Left lung (tissue), 10 donors: Measurements from ENCODE around the gene ARIH2. TPM values are rescaled to one million over a fixed set of nuclear protein-coding genes. Genes with fewer than 3 reads are reported as not detected.

ENCODE experiments used
- ATAC-seq: fragments of 200-7000 bp; cut with Tn5 transposase; one replicate; pipeline ENCODE4 v1.9.1; 2020; ENCODE audit warnings: moderate library complexity
- DNase-seq, 4 donors: peaks; one replicate each; pipeline ENCODE4 v3.0.0-alpha.2; 2013 to 2020
- H3K27ac ChIP-seq, 2 donors: fragments of 200-600 bp; sonication (generic) in 1 of 2; one replicate each; pipeline versions ENCODE4 v1.5.0 to v1.8.0; 2020 to 2021
- H3K27me3 ChIP-seq, 2 donors: fragments of 200-600 bp; sonication (generic) in 1 of 2; one replicate each; pipeline versions ENCODE4 v1.5.0 to v1.8.0; 2020 to 2021
- H3K36me3 ChIP-seq, 2 donors: fragments of 200-600 bp; sonication (generic) in 1 of 2; one replicate each; pipeline versions ENCODE4 v1.5.0 to v1.8.0; 2020 to 2021
- H3K4me1 ChIP-seq, 2 donors: fragments of 200-600 bp; one replicate each; pipeline ENCODE4 v1.8.0; 2021
- H3K4me3 ChIP-seq, 2 donors: fragments of 200-600 bp; sonication (generic) in 1 of 2; one replicate each; pipeline versions ENCODE4 v1.5.0 to v1.8.0; 2020 to 2021; ENCODE audit warnings: mild to moderate bottlenecking in 1 of 2
- H3K9me3 ChIP-seq, 2 donors: fragments of 200-600 bp; sonication (generic) in 1 of 2; one replicate each; pipeline versions ENCODE4 v1.5.0 to v1.8.0; 2020 to 2021
- CTCF ChIP-seq, 2 donors: fragments of 200-600 bp; sonication (generic) in 1 of 2; IDR thresholded peaks; one replicate each; pipeline versions ENCODE4 v1.5.0 to v1.8.0; 2021; ENCODE audit warnings: antibody characterized with exemption in 2 of 2
- intact Hi-C, 2 donors: fragments of 100-400 bp; cut with DNase I; formaldehyde crosslinking; loops; one replicate each; pipeline versions ENCODE4 v1.11.2 to v1.14.2; 2022
- polyA plus RNA-seq, 6 donors: library from polyadenylated mRNA; unstranded; fragments of 120-200 nt; gene quantifications; one replicate each; pipeline ENCODE4 v1.2.1, GENCODE V29; 2013; ENCODE audit not compliant: insufficient read length in 6 of 6
- total RNA-seq, 2 donors: library from RNA; stranded (reverse); fragmentation: NEBNext Ultra II Directional; extraction: Animal tissue kit (Norgen Biotek cat#: 25700); gene quantifications; one replicate each; pipeline ENCODE4 v1.2.1, GENCODE V29; 2021
- donor health status: DM: no; HTN: yes; CAD: no.
- donor health status: DM: no; HTN: no; CAD: no.

Gene ARIH2
- total and polyA plus RNA-seq, 8 donors, result 67.9 to 92.4 (median 83.5) TPM

GRCh38 chr3:48915296-48915695 lies 3.3 kb upstream of the ARIH2 start:
- ATAC-seq, result no peak
- intact Hi-C loops, result no loop called here

GRCh38 chr3:48919215-48920138 lies 835 bp downstream of the ARIH2 start:
- no peak for TF ChIP-seq CTCF (IDR thresholded peaks at IDR 0.05)
- Histone ChIP-seq H3K4me3 (peak overlapping the region; percentile 80 to 96), H3K9me3 (no peaks in the 10 kb centered on the region), H3K27ac (peak overlapping the region; percentile 96 to 99), H3K36me3 (peaks cover 0 to 24% of the 10 kb centered on the region in 2 donors), H3K27me3 (no peaks in the 10 kb centered on the region), H3K4me1 (peaks cover 6 to 22% of the 10 kb centered on the region in 2 donors)
- intact Hi-C loops, result no loop called here
- DNase-seq (peak in 3 of 4 donors; percentile 23 to 89 (median 57)), ATAC-seq (peak; percentile 48)

More at GRCh38 chr3:48915296-48915695, 3.3 kb upstream of the ARIH2 start:
- H3K27me3 ChIP-seq, result no peaks in the 10 kb centered on the region
- DNase-seq, result no peak
- H3K36me3 ChIP-seq, result no peaks in the 10 kb centered on the region
- no peak for TF ChIP-seq CTCF (IDR thresholded peaks at IDR 0.05)
- H3K27ac ChIP-seq, result no peak overlapping the region
- H3K9me3 ChIP-seq, result no peaks in the 10 kb centered on the region
- H3K4me1 ChIP-seq, result peaks cover 6 to 9% of the 10 kb centered on the region in 2 donors
- H3K4me3 ChIP-seq, result no peak overlapping the region

GRCh38 chr3:48926425-48927392 lies 8.1 kb downstream of the ARIH2 start:
- H3K4me3 ChIP-seq, result no peak overlapping the region

GRCh38 chr3:48927928-48928327 lies 9.3 kb downstream of the ARIH2 start:
- TF ChIP-seq CTCF (IDR thresholded peaks at IDR 0.05), result no peak
- ATAC-seq, result no peak
- H3K4me1 ChIP-seq, result peaks cover 4 to 66% of the 10 kb centered on the region in 2 donors
- peak overlapping the region in 1 of 2 donors; percentile 23 for H3K27ac ChIP-seq
- H3K9me3 ChIP-seq, result no peaks in the 10 kb centered on the region
- no peaks in the 10 kb centered on the region for H3K27me3 ChIP-seq
- peaks cover 0 to 86% of the 10 kb centered on the region in 2 donors for H3K36me3 ChIP-seq
- DNase-seq, result no peak
- intact Hi-C loops, result no loop called here
- no peak overlapping the region for H3K4me3 ChIP-seq

More at GRCh38 chr3:48926425-48927392, 8.1 kb downstream of the ARIH2 start:
- H3K27me3 ChIP-seq, result no peaks in the 10 kb centered on the region
- DNase-seq (no peak), ATAC-seq (no peak)
- peaks cover 4 to 69% of the 10 kb centered on the region in 2 donors for H3K4me1 ChIP-seq
- intact Hi-C loops, result no loop called here
- peaks cover 0 to 88% of the 10 kb centered on the region in 2 donors for H3K36me3 ChIP-seq
- TF ChIP-seq CTCF (IDR thresholded peaks at IDR 0.05), result no peak
- H3K9me3 ChIP-seq, result no peaks in the 10 kb centered on the region
- H3K27ac ChIP-seq, result peak overlapping the region; percentile 3 to 50
